OCI-M2 (cell line): ENCODE data around the gene ZNF416.

Experiments
- DNase-seq: peaks from one replicate; lab custom pipeline; 2025; ENCODE audit not compliant: unreplicated experiment; lab: John Stamatoyannopoulos, UW

Gene ZNF416

DNA sequence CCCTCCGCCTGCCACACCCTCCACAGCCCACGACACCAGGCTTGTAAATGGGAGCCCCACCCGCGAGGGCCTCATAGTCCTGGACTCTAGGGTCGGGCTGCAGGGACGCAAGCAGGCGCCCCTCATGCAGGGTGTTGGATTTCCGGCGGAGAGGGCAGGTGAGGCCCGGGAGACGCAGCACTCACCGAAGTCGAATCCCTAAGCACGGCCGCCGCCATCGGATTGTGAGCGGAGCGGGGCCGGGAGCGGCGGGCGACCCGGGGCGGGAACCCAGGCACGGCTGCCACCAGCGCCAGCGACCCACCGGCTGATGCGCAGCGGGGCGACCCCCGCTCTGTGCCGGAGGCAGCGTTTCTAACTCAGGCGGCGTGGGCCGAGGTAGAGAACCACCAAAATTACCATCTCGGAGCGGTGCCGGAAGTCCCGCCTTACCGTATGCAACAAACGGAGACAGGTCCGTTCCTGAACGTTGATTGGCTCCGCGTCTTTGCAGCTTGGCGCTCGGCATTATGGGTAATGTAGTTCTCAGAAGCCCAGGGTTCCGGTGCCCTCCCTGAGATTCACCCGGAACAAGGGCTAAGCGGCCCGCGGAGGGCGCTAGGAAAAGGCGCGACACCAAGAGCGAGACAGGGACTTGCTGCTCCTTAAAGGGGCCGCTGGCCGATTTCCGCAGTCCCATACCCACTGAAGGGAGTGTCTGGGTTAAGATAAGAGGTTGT is at the start of gene ZNF416:
Gene ZNF416, minus strand, starts transcription at position 425 of the 719 bp plus-strand sequence. Its CDS starts 207 bp downstream, at position 218.
- DNase-seq: peak; percentile 90

DNA sequence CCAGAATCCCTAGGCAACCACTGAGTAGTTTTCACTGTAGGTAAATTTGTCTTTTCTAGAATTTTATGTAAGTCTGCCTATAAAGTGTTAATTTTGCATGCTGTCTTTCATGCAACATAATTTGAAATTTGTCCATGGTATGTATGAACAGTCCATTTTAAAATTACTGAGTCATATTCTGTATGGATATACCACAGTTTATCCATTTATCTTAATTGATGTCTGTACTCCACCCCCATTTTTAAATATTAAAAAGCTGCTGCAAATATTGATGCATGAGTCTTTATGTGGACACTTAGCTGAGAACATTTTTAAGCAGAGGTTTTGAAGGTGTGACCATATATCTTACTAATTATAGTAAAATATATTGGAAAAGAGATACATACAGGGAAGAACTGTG is 44.4 kb upstream of the ZNF416 start:
- DNase-seq: no peak

DNA sequence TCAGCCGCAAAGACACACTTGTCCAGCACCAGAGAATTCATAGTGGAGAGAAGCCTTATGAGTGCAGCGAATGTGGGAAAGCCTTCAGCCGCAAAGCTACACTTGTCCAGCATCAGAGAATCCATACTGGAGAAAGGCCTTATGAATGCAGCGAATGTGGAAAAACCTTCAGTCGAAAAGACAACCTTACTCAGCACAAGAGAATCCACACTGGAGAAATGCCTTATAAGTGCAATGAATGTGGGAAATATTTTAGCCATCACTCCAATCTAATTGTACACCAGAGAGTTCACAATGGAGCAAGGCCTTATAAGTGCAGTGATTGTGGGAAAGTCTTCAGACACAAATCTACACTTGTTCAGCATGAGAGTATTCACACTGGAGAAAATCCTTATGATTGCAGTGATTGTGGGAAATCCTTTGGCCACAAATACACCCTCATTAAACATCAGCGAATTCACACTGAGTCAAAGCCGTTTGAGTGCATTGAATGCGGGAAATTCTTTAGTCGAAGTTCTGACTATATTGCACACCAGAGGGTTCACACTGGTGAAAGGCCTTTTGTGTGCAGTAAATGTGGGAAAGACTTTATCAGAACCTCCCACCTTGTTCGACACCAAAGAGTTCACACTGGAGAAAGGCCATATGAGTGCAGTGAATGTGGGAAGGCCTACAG is 42.1 kb upstream of the ZNF416 start:
- no peak for DNase-seq

- no peak for DNase-seq
Observed at GRCh38 chr19:57615346-57615745, 36.6 kb upstream of the ZNF416 start.

DNA sequence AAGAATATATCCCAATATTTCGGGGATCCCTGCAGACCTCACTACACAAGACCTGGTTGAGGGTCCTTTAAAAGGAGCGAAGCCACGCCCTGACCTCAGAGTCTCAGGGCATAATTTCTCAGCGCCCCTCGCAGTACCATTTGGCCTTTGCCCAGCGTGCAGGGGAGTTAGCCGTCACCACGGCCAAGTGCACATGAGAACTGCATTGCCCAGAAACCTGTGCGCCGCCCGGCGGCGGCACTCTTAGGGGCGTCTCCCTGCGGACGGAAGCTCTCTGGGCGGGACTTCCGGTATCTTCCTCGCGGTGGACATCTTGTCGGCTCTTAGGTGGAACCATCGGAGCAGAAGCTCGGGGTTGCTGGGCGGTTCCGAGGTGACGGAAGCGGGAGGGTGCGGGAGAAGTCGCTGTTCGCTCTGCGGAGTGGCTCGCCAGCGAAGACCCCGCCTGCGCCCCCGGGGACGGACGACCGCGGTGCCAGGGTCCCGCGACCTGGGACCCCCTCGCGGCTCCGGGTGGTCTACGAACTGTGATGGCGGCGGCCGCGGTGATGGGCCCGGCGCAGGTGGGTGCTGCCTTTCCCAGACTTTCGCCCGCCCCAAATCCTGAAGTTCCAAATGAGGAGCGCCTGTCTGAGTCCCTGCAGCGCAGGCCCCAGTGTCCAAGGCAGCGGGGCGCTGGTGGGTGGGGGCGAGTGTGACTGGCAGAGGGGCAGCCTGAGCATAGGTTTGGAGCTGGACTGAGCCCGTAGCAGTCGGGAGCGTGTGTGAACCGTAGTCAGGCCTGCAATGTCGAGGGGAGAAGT is 35.4 kb upstream of the ZNF416 start, which contains the start of gene ZNF134:
Gene ZNF134, plus strand, starts transcription at position 302 of the 803 bp plus-strand sequence. CDS start 5,227 bp downstream, outside the sequence.
- DNase-seq: peak; percentile 78

GRCh38 chr19:57611113-57611512 is 32.4 kb upstream of the ZNF416 start:
- DNase-seq: no peak

DNA sequence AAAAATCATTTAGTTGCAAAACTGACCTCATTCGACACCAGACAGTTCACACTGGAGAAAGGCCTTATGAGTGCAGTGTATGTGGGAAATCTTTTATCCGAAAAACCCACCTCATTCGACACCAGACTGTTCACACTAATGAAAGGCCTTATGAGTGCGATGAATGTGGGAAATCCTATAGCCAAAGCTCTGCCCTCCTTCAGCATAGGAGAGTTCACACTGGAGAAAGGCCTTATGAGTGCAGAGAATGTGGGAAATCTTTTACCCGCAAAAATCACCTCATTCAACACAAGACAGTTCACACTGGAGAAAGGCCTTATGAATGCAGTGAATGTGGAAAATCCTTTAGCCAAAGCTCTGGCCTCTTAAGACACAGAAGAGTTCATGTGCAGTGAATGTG is 28.2 kb upstream of the ZNF416 start:
- DNase-seq: no peak

- DNase-seq: peak; percentile 87
Observed at GRCh38 chr19:57599761-57600383, 21.2 kb upstream of the ZNF416 start, which contains the start of gene ZNF530. TSS of gene ZNF530 (plus strand) at chr19:57599885. CDS start at chr19:57604346, 4,461 bp downstream.

GRCh38 chr19:57599377-57599760 is 20.7 kb upstream of the ZNF416 start:
- DNase-seq: no peak

- DNase-seq: no peak
Observed at GRCh38 chr19:57587529-57587928, 8.8 kb upstream of the ZNF416 start.

DNA sequence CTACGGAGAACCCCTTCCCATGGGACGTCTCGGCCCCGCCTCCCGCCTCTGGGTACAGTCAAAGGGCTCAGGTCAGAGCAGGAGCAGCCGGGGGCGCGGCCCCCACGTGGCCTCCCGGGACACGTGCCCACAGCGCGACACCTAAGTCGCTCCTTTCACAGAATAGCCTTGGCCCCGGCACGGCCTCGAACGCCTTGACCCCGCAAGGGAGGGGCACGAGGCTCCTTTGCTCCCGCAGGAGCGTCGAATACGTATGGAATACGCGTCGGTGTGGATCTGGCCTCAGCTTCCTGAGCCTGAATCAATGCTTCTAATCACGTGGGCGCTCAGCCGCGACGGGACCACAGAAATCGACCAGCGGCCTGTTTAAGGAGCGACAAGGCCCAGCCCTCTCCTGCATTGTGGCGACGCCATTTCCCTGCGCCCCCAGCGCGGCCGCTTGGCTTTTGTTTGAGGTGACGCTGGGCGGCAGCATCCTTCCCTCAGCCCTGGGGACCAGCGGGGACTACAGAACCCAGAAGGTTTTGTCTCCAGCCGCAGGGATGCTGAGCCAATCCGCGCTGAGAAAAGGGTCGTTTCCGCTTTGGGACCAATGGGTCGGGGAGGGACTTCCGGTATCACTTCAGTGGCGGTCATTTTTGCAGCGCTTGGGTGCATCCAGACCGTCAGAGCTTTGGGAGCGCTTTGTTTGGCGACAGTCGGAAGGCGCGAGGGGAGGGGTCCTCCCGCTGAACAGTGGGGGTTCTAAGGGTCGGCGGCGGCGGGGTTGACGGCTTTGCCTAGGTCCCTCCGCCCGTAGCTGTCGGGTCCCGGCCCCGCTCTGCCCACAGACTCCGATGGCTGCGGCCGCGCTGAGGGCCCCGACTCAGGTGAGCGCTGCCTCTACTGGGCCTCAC is 5.1 kb upstream of the ZNF416 start, which contains the start of gene ZIK1:
Gene ZIK1, plus strand, starts transcription at position 625 of the 896 bp plus-strand sequence. Its CDS starts 212 bp downstream, at position 837.
- DNase-seq: no peak

DNA sequence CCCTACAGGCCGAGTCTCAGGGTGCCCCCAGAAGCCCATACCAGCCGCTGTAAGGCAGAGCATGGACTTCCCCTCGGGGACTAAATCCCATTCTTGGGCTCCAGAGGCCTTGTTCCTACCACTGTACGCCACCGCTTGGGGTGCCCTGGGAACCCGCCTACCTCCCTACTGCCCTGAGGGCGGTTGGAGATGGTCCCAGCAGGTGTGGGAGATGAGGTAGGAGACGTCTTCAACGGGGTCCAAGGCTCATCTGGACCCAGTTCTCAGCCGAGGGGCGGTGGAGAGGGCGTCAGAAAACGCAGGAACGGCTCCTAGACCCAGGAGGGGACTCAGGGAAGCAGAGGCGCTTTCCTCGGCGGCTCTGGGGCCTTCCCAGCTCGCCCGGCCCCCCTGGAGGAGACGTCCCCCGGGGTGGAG is 4.4 kb upstream of the ZNF416 start:
- no peak for DNase-seq

GRCh38 chr19:57576661-57577060 is 2.0 kb downstream of the ZNF416 start:
- no peak for DNase-seq

- DNase-seq: no peak
Observed at GRCh38 chr19:57572415-57572947, 6.2 kb downstream of the ZNF416 start.

GRCh38 chr19:57570707-57571106 is 8.0 kb downstream of the ZNF416 start:
- DNase-seq: no peak

DNA sequence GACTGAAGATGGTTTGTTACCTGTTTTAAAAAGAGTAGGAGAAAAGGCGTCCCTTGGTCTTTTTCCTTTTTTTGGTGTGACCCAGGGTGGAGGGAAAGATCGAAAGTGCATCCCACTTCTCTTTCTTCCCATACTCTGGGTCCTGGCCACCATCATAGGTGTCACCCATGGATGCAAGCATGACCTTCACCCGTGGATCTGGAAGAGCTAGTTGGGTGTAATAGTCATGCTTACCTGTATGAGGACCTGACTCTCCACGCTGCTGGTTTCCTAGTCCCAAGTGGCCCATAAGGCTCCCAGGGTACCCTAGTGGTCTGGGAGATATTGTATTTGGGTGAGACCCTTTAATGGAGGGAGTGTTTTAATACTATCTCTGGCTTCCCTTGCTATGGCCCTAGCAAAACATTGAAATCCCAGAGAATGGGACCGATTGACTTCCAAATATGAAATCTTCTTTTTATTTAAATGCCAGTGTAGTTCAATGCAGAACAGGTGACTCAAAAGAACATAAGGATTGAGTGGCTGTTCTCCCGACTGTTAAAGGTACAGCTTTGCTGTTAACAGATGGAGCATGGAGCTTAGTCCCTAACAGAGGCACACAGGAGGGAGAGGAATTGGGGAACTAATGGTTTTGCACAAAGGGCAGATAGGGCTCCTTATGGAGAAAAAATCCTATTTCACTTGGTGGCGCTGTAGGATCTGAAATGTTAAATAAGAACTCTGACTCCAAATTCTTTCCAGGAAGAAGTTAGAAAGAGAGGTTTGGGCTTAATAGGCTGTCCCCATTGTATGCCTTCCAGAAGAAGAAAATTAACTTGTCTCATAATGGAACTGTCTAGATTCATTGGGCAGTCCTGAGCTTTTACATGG is 12.1 kb downstream of the ZNF416 start:
- DNase-seq: no peak

DNA sequence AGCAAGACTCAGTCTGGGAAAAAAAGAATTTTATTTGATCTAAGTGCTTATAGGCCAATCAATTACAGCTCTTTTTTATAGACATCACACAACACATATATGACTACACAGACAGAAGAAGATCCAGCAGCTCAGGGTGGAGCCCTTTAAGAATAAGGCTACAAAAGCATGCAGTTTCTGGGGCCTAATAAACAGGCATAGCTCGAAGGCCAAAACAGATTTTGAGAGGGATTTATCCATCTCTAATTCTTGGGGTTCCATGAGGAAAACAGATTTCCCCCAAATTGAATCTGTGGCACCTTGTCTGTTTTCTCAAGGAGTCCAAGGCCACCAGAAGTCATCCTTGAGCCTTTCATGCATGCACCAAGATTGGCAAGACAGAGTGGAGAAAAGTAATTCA is 15.2 kb downstream of the ZNF416 start:
- no peak for DNase-seq

GRCh38 chr19:57560049-57560491 is 18.6 kb downstream of the ZNF416 start:
- DNase-seq: no peak
